HG02938 (cell line): ENCODE data around the gene SKIC8.

Experiments used
- ATAC-seq: cut with Tn5 transposase; IDR thresholded peaks from one replicate; pipeline ENCODE4 v1.9.1; 2021; ENCODE audit warnings: mild to moderate bottlenecking, moderate library complexity; ENCODE audit not compliant: unreplicated experiment

Gene SKIC8

DNA sequence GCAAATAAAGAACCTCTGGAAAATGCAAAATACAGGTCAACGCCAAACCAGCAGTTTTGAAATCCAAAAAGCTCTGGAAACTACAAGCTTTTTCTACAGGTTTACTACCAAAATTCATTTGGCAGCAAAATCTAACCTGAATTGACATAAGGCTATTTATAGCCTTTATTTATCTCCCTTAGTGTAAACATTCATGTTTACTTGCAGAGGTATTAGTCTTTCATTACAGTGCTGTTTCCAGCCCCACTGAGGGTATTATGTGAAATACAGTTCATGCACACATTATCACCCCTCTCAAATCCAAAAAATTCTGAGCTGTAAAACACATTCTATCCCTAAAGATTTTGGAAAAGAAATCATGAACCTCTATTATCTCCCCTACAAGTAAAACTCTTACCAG, 7.2 kb downstream of the SKIC8 start:
- no peak for ATAC-seq

DNA sequence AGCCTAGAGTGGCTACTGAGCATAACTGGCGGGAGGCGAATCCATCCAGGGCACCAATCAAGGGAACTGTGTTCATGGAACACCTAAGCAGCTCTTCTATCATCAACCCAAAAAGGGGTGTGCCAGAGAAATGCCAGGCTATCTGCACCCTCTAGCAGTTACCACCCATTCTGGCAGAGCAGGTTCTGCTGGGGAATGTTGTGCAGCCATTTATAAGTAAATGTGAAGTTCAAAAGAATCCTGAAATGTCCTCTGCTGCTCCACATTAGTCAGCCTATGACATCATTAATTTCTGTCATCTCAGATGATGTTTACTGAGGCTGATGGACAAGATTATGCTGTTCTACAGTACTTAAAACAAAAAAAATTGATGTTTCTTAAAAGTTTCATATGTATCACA, 7.7 kb downstream of the SKIC8 start:
- no peak for ATAC-seq

DNA sequence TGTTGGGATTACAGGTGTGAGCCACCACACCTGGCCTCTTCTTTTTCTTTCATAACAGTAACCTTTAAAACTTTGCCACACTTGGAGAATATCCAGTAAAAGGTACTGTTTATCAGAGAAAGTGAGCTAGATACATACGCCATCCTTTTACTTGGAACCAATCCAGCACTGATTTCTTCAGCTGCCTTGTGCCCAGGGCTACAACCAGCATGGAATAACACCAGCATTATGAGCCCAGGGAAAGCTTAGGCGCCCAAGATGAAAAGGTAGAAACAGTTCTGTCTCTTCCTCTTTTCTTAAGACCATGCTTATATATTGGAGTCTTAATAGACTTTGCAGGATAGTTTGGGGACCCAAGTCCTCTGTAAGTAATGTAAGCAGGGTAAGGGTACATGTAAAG, 8.4 kb downstream of the SKIC8 start:
- ATAC-seq: no peak

GRCh38 chr15:78290222-78290621, 9.2 kb downstream of the SKIC8 start:
- no peak for ATAC-seq

DNA sequence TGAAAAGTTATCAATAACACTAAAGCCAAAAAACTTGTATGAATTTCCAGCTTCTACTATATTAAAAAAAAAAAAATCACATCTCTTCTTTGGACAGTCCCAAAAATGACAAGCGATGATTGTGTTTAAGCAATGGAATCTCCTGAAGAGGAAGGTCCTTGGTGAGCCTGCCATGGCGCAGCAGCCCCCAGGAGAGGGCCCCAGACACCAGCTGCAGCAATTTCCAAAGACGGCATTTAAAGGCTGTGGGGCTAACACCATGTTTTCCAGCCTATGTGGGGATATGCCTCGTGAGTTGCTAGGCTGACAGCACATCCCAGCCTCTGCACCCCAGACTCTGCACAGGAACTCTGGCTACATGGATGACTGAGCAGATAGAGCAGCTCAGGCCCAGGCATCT, 14.7 kb downstream of the SKIC8 start:
- ATAC-seq: no peak

- no peak for ATAC-seq
Measured at GRCh38 chr15:78282324-78282723, 17.1 kb downstream of the SKIC8 start.

DNA sequence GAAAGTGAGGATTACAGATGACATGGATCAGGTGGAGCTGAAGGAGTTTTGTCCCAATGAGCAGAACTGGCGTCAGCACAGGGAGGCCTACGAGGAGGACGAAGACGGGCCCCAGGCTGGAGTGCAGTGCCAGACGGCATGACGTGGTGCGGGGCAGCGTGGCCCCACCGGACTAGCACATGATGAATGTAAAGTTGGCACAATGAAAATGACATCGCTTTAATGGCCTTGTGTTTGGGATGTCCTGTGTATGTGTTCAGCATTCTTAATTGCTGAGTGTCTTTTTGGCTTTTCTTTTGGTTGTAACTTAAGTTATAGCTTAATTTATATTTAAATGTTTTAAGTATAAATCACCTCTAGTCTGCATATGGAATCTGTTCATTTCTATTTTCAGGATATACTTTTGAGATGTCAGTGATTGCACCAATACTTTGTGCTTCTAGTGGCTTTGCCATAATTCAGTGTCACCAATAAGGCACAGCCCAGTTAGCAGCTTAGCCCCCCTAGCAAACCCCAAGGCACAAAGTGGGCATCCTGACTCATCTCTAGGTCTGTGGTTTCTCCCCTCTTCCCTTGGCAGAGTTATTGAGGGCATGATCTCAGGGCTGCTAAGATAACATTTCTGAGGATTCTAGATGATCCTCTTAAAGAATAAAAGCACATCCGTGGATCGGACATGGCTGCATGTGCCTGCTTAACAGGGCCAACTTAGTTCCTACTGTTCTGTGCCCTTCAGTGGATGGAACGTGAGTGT, 18.9 kb downstream of the SKIC8 start:
- ATAC-seq: no peak

DNA sequence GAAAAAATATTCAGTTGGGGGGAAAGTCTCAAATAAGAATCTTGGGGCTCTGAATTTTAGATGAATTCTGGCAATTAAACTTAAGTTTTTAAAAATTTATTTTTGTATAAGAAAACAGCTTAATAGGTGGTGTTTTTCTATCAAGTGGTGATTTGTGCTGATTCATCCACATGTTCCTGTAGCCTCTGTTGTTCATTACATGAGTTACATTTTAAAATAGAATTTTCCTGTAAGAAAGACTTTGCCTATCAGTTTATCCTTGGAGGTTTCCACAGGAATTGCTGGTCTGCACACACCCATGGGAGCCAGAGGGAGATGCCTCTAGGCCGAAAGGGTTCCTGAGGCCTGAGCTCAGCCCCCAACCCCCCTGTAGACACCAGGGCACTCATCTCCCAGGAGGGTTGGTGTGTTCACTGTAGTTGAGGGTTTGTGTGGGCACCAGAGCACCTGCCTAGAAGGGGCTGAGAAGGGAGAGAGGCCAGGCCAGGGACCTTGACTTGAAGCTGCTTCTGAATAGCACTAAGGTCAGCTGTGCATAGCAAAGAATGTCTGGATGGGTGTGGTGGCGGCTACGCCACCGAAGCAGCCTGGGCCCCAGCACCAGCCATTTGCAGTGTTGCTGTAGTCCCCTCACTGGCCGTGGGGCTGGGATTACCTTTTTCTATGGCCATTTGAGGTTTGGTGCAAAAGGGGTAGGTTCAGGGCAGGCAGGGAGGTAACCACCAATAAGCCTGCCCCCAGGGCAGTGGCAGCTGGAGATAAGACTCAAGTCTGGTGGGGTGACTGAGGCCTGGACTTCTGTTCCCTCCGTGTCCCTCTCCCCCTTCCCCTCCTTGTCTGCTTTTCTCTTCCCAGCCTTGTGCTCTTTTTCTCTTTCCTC, 23.1 kb downstream of the SKIC8 start:
- no peak for ATAC-seq

DNA sequence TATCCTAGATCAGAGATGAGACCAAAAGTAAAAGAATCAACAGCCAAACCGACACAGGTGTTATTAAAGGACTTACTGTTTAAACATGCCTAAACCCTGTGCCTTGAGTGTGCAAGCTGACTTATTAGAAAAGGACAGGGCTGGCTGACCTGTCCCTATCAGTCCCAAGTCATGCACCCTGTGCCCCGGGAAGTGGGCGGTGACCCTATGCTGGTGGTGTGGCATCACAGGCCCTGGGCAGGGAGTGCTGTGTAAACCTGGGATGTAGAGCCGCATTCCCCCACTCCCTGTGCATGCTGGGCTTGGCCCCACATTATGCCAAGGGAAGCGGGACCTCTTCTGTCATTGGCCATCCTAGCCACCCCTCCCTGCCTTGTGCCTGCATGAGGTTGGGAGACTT, 24.4 kb downstream of the SKIC8 start:
- ATAC-seq: no peak

DNA sequence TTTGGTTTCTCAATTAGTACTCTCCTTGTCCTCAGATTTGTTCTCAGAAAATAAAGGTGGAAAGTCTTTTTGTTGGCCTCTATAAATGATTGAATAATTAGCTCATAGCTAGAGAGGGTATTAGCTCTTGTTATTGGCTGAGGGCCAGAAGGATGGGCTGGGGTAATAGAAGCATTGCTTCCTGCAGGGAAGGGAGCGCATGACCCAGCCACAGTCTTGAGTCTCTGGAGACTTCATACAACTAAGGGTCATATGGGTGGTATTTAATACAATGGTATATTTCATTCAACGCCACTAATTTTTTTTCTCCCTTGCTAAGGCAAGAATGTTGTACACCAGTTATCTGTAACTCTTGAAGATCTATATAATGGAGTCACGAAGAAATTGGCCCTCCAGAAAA, 26.6 kb downstream of the SKIC8 start:
- ATAC-seq: no peak

GRCh38 chr15:78272316-78272715, 27.1 kb downstream of the SKIC8 start:
- no peak for ATAC-seq

DNA sequence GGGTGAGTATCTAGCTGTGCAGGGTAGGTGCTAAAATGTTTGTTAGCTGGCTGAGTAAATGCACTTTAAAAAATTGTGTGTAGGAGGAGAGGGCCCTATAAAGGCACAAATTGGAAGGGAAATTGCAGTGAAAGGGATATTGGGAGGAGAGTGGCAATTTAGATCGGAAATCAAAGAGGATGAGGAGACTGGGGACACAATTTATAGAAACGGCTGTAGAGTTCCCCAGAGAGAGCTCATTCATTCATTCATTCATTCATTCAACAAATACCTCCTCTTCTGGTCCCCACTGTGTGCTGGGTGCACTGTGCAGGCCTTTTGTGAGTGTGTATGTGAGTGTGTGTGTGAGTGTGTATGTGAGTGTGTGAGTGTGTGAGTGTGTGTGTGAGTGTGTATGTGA, 32.6 kb downstream of the SKIC8 start:
- ATAC-seq: no peak

DNA sequence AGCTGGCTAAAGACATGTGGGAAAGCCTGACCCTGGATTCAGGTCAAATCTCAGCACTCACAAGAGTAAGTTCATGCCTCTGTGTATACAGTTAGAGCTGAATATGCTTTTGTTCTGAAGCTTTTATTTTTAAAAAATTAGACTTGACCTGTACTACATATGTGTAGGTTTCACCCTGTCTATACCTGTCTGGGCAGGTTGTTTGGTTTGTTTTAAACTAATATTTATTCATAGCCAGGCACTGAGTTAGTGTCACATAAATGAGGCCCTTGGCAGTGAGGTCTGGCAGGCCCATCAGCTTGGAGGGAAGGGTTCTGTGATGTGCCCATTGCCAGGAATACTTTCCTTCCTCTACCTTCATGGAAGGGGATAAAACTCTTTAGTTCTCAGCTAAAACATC, 33.2 kb downstream of the SKIC8 start:
- no peak for ATAC-seq

DNA sequence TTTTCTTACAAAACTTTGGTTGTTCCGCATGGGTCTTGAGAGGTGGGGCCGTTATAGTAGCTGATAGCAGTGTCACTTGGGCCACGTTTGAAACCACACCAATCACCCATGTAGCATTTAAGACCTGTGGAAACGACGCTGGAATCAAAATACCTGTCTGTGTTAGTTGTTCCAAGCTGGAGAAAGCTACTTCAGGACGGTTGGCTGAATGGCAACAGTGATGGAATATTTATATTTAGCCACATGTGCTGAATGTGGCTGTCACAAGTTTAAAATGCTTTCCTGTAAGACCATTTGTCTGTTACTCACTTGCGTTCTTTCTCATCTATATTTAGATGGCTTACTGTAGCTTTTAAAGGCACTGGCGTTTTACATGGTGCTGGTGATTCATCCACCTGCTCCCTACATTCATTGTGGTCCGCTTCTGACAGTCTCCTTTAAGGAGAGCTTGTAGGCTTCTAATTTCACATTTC, 33.6 kb downstream of the SKIC8 start:
- ATAC-seq: no peak

DNA sequence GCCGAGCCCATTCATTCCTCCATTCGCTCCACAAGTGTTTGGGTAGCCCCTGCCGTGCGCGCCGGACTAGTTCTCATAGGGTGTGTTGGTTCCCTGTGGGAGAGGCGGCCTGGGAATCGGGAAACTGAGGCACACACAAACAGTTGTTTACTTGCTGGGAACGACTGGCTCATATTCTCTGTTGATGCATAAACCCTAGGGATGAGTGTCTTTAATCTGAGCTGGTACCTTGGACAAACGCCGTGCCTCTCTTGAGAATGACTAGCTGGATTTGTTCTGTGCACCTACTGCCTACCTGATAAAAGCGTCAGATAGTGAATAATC, 34.3 kb downstream of the SKIC8 start:
- ATAC-seq: no peak

DNA sequence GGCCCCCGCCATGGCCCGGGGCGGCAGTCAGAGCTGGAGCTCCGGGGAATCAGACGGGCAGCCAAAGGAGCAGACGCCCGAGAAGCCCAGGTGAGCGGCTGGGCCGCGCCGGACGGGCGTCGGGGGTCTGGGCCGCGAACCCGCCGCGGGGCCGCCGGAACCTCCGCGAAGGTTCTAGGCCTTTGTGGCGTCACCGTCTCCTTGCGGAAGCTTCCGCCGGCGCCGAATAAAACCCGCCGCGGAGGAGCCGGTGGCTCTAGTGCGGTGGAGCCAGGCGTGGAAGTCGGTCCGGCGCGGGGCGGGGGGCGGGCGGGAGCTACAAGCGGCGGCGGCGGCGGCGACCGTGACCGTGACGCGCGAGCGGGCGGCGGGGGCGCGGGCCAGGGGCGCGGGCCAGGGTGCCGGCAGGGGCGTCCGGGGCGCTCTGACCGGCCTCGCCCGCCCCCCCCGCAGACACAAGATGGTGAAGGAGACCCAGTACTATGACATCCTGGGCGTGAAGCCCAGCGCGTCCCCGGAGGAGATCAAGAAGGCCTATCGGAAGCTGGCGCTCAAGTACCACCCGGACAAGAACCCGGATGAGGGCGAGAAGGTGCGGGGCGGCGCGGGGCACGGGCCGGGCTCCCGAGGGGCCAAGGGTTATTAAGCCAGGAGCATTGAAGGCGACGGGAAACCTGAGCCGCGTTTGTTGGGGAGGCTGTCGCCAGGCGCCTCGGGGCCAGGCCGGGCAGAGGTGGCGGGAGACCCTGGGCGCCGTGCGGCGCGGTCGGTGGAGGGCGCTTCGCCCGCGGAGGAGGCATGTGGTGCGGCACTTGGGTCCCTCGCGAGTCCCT, 34.9 kb downstream of the SKIC8 start, which contains the start of gene DNAJA4:
TSS of gene DNAJA4 (plus strand) at position 259 of the 833 bp plus-strand sequence. CDS start at position 461, 202 bp downstream.
- ATAC-seq: no peak

DNA sequence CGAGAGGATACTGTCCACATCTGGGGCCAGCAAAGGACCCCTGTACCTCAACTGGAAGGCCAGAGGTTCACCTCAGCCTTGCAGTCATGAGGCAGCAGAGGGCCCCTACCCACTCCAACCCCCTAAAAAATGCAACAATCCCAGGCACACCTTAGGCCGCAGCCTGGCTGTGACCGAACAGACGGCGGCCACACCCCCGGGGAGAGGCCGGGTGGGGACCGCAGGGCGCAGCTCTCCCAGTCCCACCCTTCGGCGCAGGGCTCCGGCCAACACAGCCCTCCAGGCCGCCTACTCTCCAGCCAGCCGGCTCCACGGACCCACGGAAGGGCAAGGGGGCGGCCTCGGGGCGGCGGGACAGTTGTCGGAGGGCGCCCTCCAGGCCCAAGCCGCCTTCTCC, 35.5 kb downstream of the SKIC8 start:
- ATAC-seq: no peak

DNA sequence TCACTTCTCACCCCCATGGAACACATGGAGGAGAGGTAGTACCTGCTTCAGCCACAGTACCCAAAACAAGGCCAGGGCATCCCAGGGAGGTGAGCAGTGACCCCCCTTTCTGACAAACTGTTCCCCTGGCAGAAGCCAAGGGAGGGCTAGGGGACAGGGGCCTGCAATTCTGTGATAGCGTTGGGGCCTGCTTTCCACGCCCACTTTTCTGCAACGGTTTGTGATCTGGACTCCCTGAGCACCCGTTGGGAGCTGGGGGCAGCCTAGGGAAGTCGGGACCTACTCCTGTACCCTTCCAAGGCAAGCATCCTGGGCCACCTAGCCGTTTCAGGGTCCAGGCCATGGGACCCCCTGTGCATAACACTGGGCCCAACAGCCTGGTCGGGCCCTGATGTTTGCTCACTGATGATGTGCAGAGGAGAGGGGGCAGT, 36.0 kb downstream of the SKIC8 start:
- ATAC-seq: no peak

DNA sequence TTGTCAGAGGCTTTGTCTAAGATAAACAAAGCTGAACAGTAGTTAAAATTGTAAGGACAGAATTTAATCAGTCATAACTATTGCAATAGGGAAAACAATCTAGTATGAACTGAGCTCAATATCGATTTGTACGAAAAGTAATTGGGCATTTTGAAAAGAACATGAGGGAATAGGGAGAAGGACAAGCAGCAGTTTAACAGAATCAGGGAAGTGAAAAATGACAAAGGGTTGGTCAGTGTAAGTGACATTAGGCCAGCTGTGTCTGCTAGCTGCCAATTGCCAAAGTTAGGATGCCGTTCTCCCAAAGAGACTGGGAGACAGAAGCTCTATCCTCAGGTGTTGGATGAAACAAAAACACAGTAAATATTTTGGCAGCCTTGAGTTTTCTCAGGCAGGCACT, 38.3 kb downstream of the SKIC8 start:
- no peak for ATAC-seq

GRCh38 chr15:78260489-78260888, 38.9 kb downstream of the SKIC8 start:
- ATAC-seq: no peak

GRCh38 chr15:78259232-78259631, 40.2 kb downstream of the SKIC8 start:
- no peak for ATAC-seq
